Activated naive CD4-positive, alpha-beta T cell treated with anti-CD3 and anti-CD28 coated beads, Interleukin-2, amount 50 U/mL, for 16 hours (primary cell): Measurements from ENCODE around the gene MVB12B.
A peak's percentile ranks its signal among the peaks of the same experiment; 100 is the strongest.

Experiments used
- DNase-seq: peaks from one replicate; pipeline ENCODE4 v3.0.0-alpha.2; 2020

The MVB12B gene

GRCh38 chr9:126510564-126510963 is 183.9 kb downstream of the MVB12B start:
- DNase-seq: no peak

- no peak for DNase-seq
These were observed 184.8 kb downstream of the MVB12B start for GRCh38 chr9:126511411-126511810.

GRCh38 chr9:126513159-126514036 is 186.8 kb downstream of the MVB12B start:
- no peak for DNase-seq

- peak; percentile 51 for DNase-seq
These were observed 187.6 kb downstream of the MVB12B start for GRCh38 chr9:126514037-126514821.

- DNase-seq: no peak
These were observed 188.6 kb downstream of the MVB12B start for GRCh38 chr9:126515001-126515872.

- no peak for DNase-seq
These were observed 189.4 kb downstream of the MVB12B start for GRCh38 chr9:126515873-126516505.

- DNase-seq: no peak
These were observed 189.9 kb downstream of the MVB12B start for GRCh38 chr9:126516561-126516935.

- DNase-seq: no peak
These were observed 190.6 kb downstream of the MVB12B start for GRCh38 chr9:126516936-126517832.

GRCh38 chr9:126517833-126518356 is 191.3 kb downstream of the MVB12B start:
- DNase-seq: no peak

GRCh38 chr9:126518763-126519162 is 192.1 kb downstream of the MVB12B start:
- DNase-seq: no peak

GRCh38 chr9:126519660-126520420 is 193.2 kb downstream of the MVB12B start:
- DNase-seq: no peak

GRCh38 chr9:126520453-126520852 is 193.8 kb downstream of the MVB12B start:
- no peak for DNase-seq

- DNase-seq: no peak
These were observed 194.5 kb downstream of the MVB12B start for GRCh38 chr9:126521089-126521488.

GRCh38 chr9:126521551-126521950 is 194.9 kb downstream of the MVB12B start:
- DNase-seq: no peak

GRCh38 chr9:126521976-126522590 is 195.5 kb downstream of the MVB12B start:
- DNase-seq: no peak

GRCh38 chr9:126522612-126523356 is 196.2 kb downstream of the MVB12B start:
- no peak for DNase-seq

GRCh38 chr9:126523611-126524111 is 197.0 kb downstream of the MVB12B start:
- DNase-seq: no peak

GRCh38 chr9:126524353-126525077 is 197.9 kb downstream of the MVB12B start:
- DNase-seq: no peak
